Measurements from ENCODE around the gene MYO15A. TPM values are rescaled to one million over a fixed set of nuclear protein-coding genes. Genes with fewer than 3 reads are reported as not detected.

The MYO15A gene
- total and polyA plus RNA-seq, 12 donors = 0.44 to 3.5 (median 0.88) TPM; not detected in 2

GRCh38 chr17:18143044-18143936, 34.7 kb downstream of the MYO15A start:
- Histone ChIP-seq H3K36me3 (replicated peaks in 1 of 2) (no peaks in the 10 kb centered on the region), H3K27ac (no peak overlapping the region), H3K9me3 (replicated peaks in 1 of 3) (no peaks in the 10 kb centered on the region), H3K4me1 (replicated peaks in 1 of 2) (no peaks in the 10 kb centered on the region), H3K27me3 (no peaks in the 10 kb centered on the region), H3K4me3 (no peak overlapping the region)
- 66 to 82% (median 76%) methylated on average over 15 to 18 of the region's 18 CpGs for WGBS, 4 donors
- TF ChIP-seq POLR2A (IDR thresholded peaks at IDR 0.05) (no peak), CTCF (IDR thresholded peaks at IDR 0.05) (no peak)
- no peak for DNase-seq
- intact Hi-C loops (cut with DNase I) = loop anchor here in 1 of 2 donors (5.0 kb wide), 1 partner anchor 74 kb away; no protein-coding TSS in a partner anchor

- intact Hi-C loops (cut with DNase I) = loop anchor here in 1 of 2 donors (5.0 kb wide), 1 partner anchor 73 kb away; no protein-coding TSS in a partner anchor
- Histone ChIP-seq H3K9me3 (replicated peaks in 1 of 3) (no peaks in the 10 kb centered on the region), H3K27me3 (no peaks in the 10 kb centered on the region), H3K4me3 (no peak overlapping the region), H3K36me3 (replicated peaks in 1 of 2) (no peaks in the 10 kb centered on the region), H3K27ac (no peak overlapping the region), H3K4me1 (replicated peaks in 1 of 2) (no peaks in the 10 kb centered on the region)
- TF ChIP-seq CTCF (IDR thresholded peaks at IDR 0.05) (no peak), POLR2A (IDR thresholded peaks at IDR 0.05) (no peak)
- DNase-seq = no peak
- 75 to 100% (median 91%) methylated on average over 1 to 4 of the region's 4 CpGs for WGBS, 4 donors
Observed at GRCh38 chr17:18144261-18144660, 35.7 kb downstream of the MYO15A start.

- Histone ChIP-seq H3K27me3 (no peaks in the 10 kb centered on the region), H3K9me3 (replicated peaks in 1 of 3) (no peaks in the 10 kb centered on the region), H3K4me1 (replicated peaks in 1 of 2) (no peaks in the 10 kb centered on the region), H3K4me3 (no peak overlapping the region), H3K27ac (no peak overlapping the region), H3K36me3 (replicated peaks in 1 of 2) (no peaks in the 10 kb centered on the region)
- WGBS, 4 donors = 80 to 95% (median 89%) methylated on average over 1 of the region's 1 CpG
- intact Hi-C loops (cut with DNase I) = loop anchor here in 1 of 2 donors (5.0 kb wide), 1 partner anchor 72 kb away; no protein-coding TSS in a partner anchor
- DNase-seq = no peak
- TF ChIP-seq CTCF (IDR thresholded peaks at IDR 0.05) = no peak
- no peak for TF ChIP-seq POLR2A (IDR thresholded peaks at IDR 0.05)
Observed at GRCh38 chr17:18144855-18145254, 36.3 kb downstream of the MYO15A start.

- H3K4me3 ChIP-seq = no peak overlapping the region
- no peaks in the 10 kb centered on the region for H3K4me1 ChIP-seq (replicated peaks in 1 of 2)
- H3K9me3 ChIP-seq (replicated peaks in 1 of 3) = no peaks in the 10 kb centered on the region
- H3K27me3 ChIP-seq = no peaks in the 10 kb centered on the region
- no peak for DNase-seq
- no peak for TF ChIP-seq POLR2A (IDR thresholded peaks at IDR 0.05)
- TF ChIP-seq CTCF (IDR thresholded peaks at IDR 0.05) = no peak
- 77 to 89% (median 88%) methylated on average over 12 to 13 of the region's 13 CpGs for WGBS, 4 donors
- intact Hi-C loops (cut with DNase I) = no loop called here
- H3K27ac ChIP-seq = no peak overlapping the region
- no peaks in the 10 kb centered on the region for H3K36me3 ChIP-seq (replicated peaks in 1 of 2)
Observed at GRCh38 chr17:18145811-18146210, 37.3 kb downstream of the MYO15A start.

All from adrenal gland (tissue), 12 donors.